Trophoblast cell (in vitro differentiated cells and primary cell): ENCODE data around the gene AMPH.

Experiments used
- DNase-seq, 2 donors: peaks; one replicate each; pipeline ENCODE4 v3.0.0-alpha.2; 2016
- H2AFZ ChIP-seq: 2 replicates; pipeline ENCODE4 v1.6.1; 2013; ENCODE audit warnings: low read length, moderate library complexity, mild to moderate bottlenecking; ENCODE audit not compliant: insufficient read depth, poor library complexity
- H2AK5ac ChIP-seq: 2 replicates; pipeline ENCODE4 v1.6.1; 2013; ENCODE audit warnings: mild to moderate bottlenecking, low read length
- H2BK120ac ChIP-seq: 2 replicates; pipeline ENCODE4 v1.6.1; 2013; ENCODE audit warnings: low read length, mild to moderate bottlenecking, moderate library complexity; ENCODE audit not compliant: insufficient read depth, poor library complexity
- H2BK12ac ChIP-seq: 2 replicates; pipeline ENCODE4 v1.6.1; 2013; ENCODE audit warnings: mild to moderate bottlenecking, low read length, moderate library complexity
- H2BK5ac ChIP-seq: 2 replicates; pipeline ENCODE4 v1.6.1; 2013; ENCODE audit warnings: low read length, low read depth, moderate library complexity, mild to moderate bottlenecking; ENCODE audit not compliant: poor library complexity
- H3K14ac ChIP-seq: 2 replicates; pipeline ENCODE4 v1.6.1; 2013; ENCODE audit warnings: mild to moderate bottlenecking, low read length
- H3K18ac ChIP-seq: 2 replicates; pipeline ENCODE4 v1.6.1; 2013; ENCODE audit warnings: mild to moderate bottlenecking, low read length
- H3K23ac ChIP-seq: 2 replicates; pipeline ENCODE4 v1.6.1; 2013; ENCODE audit warnings: low read length
- H3K27ac ChIP-seq: 2 replicates; pipeline ENCODE4 v1.5.1; 2013; ENCODE audit warnings: low read depth, mild to moderate bottlenecking, inconsistent platforms, low read length, moderate library complexity
- H3K27me3 ChIP-seq: 2 replicates; pipeline ENCODE4 v1.6.1; 2013; ENCODE audit warnings: inconsistent platforms, mild to moderate bottlenecking, low read length, moderate library complexity; ENCODE audit not compliant: insufficient read depth
- H3K36me3 ChIP-seq, 2 experiments: 1 replicate in 1 of 2; 2 replicates in 1 of 2; pipeline ENCODE4 v1.6.1; 2013; ENCODE audit warnings: low read length in 2 of 2, mild to moderate bottlenecking in 2 of 2, moderate library complexity in 1 of 2; ENCODE audit not compliant: insufficient read depth in 2 of 2, control insufficient read depth in 1 of 2
- H3K4ac ChIP-seq: 2 replicates; pipeline ENCODE4 v1.6.1; 2013; ENCODE audit warnings: low read depth, mild to moderate bottlenecking, low read length, moderate library complexity
- H3K4me1 ChIP-seq, 2 experiments: 1 replicate in 1 of 2; 2 replicates in 1 of 2; pipeline ENCODE4 v1.6.1; 2013; ENCODE audit warnings: low read length in 2 of 2, mild to moderate bottlenecking in 2 of 2, moderate library complexity in 1 of 2; ENCODE audit not compliant: insufficient read depth in 2 of 2, control insufficient read depth in 1 of 2
- H3K4me2 ChIP-seq: 2 replicates; pipeline ENCODE4 v1.6.1; 2013; ENCODE audit warnings: inconsistent platforms, mild to moderate bottlenecking, low read length, moderate library complexity
- H3K4me3 ChIP-seq: 2 replicates; pipeline ENCODE4 v1.5.1; 2013; ENCODE audit warnings: mild to moderate bottlenecking, low read depth, low read length, inconsistent platforms
- H3K79me1 ChIP-seq: one replicate; pipeline ENCODE4 v1.6.1; 2013; ENCODE audit warnings: low read length
- H3K79me2 ChIP-seq: 2 replicates; pipeline ENCODE4 v1.6.1; 2013; ENCODE audit warnings: low read length, mild to moderate bottlenecking; ENCODE audit not compliant: control insufficient read depth, insufficient read depth, poor library complexity
- H3K9ac ChIP-seq: 2 replicates; pipeline ENCODE4 v1.6.1; 2013; ENCODE audit warnings: mild to moderate bottlenecking, low read length
- H3K9me3 ChIP-seq: 2 replicates; pipeline ENCODE4 v1.6.1; 2013; ENCODE audit warnings: low read depth, mild to moderate bottlenecking, control low read depth, inconsistent platforms, low read length; ENCODE audit not compliant: insufficient read depth
- H4K12ac ChIP-seq: 2 replicates; pipeline ENCODE4 v1.6.1; 2013; ENCODE audit warnings: low read depth, mild to moderate bottlenecking, low read length, moderate library complexity
- H4K8ac ChIP-seq: 2 replicates; pipeline ENCODE4 v1.6.1; 2013; ENCODE audit warnings: low read depth, mild to moderate bottlenecking, low read length, moderate library complexity
- H4K91ac ChIP-seq: one replicate; pipeline ENCODE4 v1.6.1; 2013; ENCODE audit warnings: low read depth, mild to moderate bottlenecking, low read length, moderate library complexity
- WGBS: extraction: QIAGEN DNeasy Blood & Tissue Kit; methylation state at CpG from one replicate; pipeline ENCODE4 v1.1.7; 2013; ENCODE audit warnings: missing lambda C conversion rate; ENCODE audit not compliant: insufficient read length, insufficient coverage; ENCODE audit errors: extremely low coverage; 5-methylcytosine and 5-hydroxymethylcytosine counted together

AMPH gene

GRCh38 chr7:38428041-38428440 lies 203.1 kb downstream of the AMPH start:
- H3K9ac ChIP-seq = no peak overlapping the region
- H3K14ac ChIP-seq = no peak overlapping the region
- H2BK12ac ChIP-seq = no peak overlapping the region
- no peak for DNase-seq
- no peak overlapping the region for H4K12ac ChIP-seq
- no peak overlapping the region for H2AFZ ChIP-seq
- no peak overlapping the region for H3K4me2 ChIP-seq
- no peak overlapping the region for H2AK5ac ChIP-seq
- WGBS = no CpG with 5 or more reads among the region's 1 CpG
- no peaks in the 10 kb centered on the region for H3K9me3 ChIP-seq
- peak overlapping the region; percentile 59 for H3K23ac ChIP-seq
- H3K27ac ChIP-seq = no peak overlapping the region
- H2BK120ac ChIP-seq = no peak overlapping the region
- no peak overlapping the region for H3K4ac ChIP-seq
- H3K79me2 ChIP-seq = no peaks in the 10 kb centered on the region
- no peak overlapping the region for H3K18ac ChIP-seq
- H3K4me3 ChIP-seq = no peak overlapping the region
- H4K91ac ChIP-seq = no peak overlapping the region
- no peaks in the 10 kb centered on the region for H3K36me3 ChIP-seq
- no peaks in the 10 kb centered on the region for H3K4me1 ChIP-seq
- H3K79me1 ChIP-seq = no peaks in the 10 kb centered on the region
- H3K27me3 ChIP-seq = no peaks in the 10 kb centered on the region
- H2BK5ac ChIP-seq = no peak overlapping the region
- H4K8ac ChIP-seq = no peak overlapping the region

- no peak overlapping the region for H3K18ac ChIP-seq
- no peak overlapping the region for H3K14ac ChIP-seq
- H2AK5ac ChIP-seq = no peak overlapping the region
- H3K36me3 ChIP-seq = no peaks in the 10 kb centered on the region
- H3K9ac ChIP-seq = no peak overlapping the region
- H3K23ac ChIP-seq = peak overlapping the region; percentile 59
- no peak overlapping the region for H4K12ac ChIP-seq
- no peak overlapping the region for H3K4me2 ChIP-seq
- H3K4ac ChIP-seq = no peak overlapping the region
- H2BK5ac ChIP-seq = no peak overlapping the region
- H3K9me3 ChIP-seq = no peaks in the 10 kb centered on the region
- DNase-seq = no peak
- no CpG with 5 or more reads among the region's 4 CpGs for WGBS
- no peak overlapping the region for H2AFZ ChIP-seq
- no peak overlapping the region for H3K27ac ChIP-seq
- H3K4me3 ChIP-seq = no peak overlapping the region
- H4K91ac ChIP-seq = no peak overlapping the region
- H3K79me2 ChIP-seq = no peaks in the 10 kb centered on the region
- H3K79me1 ChIP-seq = no peaks in the 10 kb centered on the region
- H3K27me3 ChIP-seq = no peaks in the 10 kb centered on the region
- H4K8ac ChIP-seq = no peak overlapping the region
- H3K4me1 ChIP-seq = no peaks in the 10 kb centered on the region
- H2BK12ac ChIP-seq = no peak overlapping the region
- H2BK120ac ChIP-seq = no peak overlapping the region
Observed at GRCh38 chr7:38427279-38427955, 203.8 kb downstream of the AMPH start.

GRCh38 chr7:38425509-38425908 lies 205.7 kb downstream of the AMPH start:
- H2AFZ ChIP-seq = no peak overlapping the region
- no peak overlapping the region for H2BK120ac ChIP-seq
- no peak overlapping the region for H3K23ac ChIP-seq
- H2BK5ac ChIP-seq = no peak overlapping the region
- H3K4me1 ChIP-seq = no peaks in the 10 kb centered on the region
- no peaks in the 10 kb centered on the region for H3K27me3 ChIP-seq
- no peak overlapping the region for H3K9ac ChIP-seq
- no peak for DNase-seq
- no peaks in the 10 kb centered on the region for H3K36me3 ChIP-seq
- no peak overlapping the region for H3K4ac ChIP-seq
- no peaks in the 10 kb centered on the region for H3K79me1 ChIP-seq
- no peak overlapping the region for H3K4me2 ChIP-seq
- H4K91ac ChIP-seq = no peak overlapping the region
- H3K18ac ChIP-seq = no peak overlapping the region
- H3K27ac ChIP-seq = no peak overlapping the region
- H2AK5ac ChIP-seq = no peak overlapping the region
- no peak overlapping the region for H3K14ac ChIP-seq
- no peak overlapping the region for H4K12ac ChIP-seq
- no peak overlapping the region for H3K4me3 ChIP-seq
- no CpG with 5 or more reads among the region's 2 CpGs for WGBS
- H2BK12ac ChIP-seq = no peak overlapping the region
- no peaks in the 10 kb centered on the region for H3K79me2 ChIP-seq
- H3K9me3 ChIP-seq = no peaks in the 10 kb centered on the region
- no peak overlapping the region for H4K8ac ChIP-seq

- Histone ChIP-seq H3K9me3 (no peaks in the 10 kb centered on the region), H2AFZ (no peak overlapping the region), H3K9ac (no peak overlapping the region), H3K79me1 (no peaks in the 10 kb centered on the region), H3K79me2 (no peaks in the 10 kb centered on the region), H3K36me3 (no peaks in the 10 kb centered on the region), H4K12ac (no peak overlapping the region), H2BK120ac (no peak overlapping the region), H2BK5ac (no peak overlapping the region), H3K4me1 (no peaks in the 10 kb centered on the region), H3K14ac (no peak overlapping the region), H4K8ac (no peak overlapping the region), H3K4ac (no peak overlapping the region), H3K4me2 (no peak overlapping the region), H3K18ac (no peak overlapping the region), H3K23ac (no peak overlapping the region), H4K91ac (no peak overlapping the region), H2BK12ac (no peak overlapping the region), H3K27ac (no peak overlapping the region), H3K4me3 (no peak overlapping the region), H3K27me3 (no peaks in the 10 kb centered on the region), H2AK5ac (no peak overlapping the region)
- WGBS = no CpG with 5 or more reads among the region's 3 CpGs
- no peak for DNase-seq
Observed at GRCh38 chr7:38424750-38425463, 206.3 kb downstream of the AMPH start.
